Adipose tissue (tissue), 3 donors: Measurements from ENCODE around the gene CRTC3. TPM values are rescaled to one million over a fixed set of nuclear protein-coding genes. Genes with fewer than 3 reads are reported as not detected.

Experiments used
- H3K27ac ChIP-seq: one replicate; pipeline ENCODE4 v1.5.1; 2013; ENCODE audit warnings: low read depth, low read length
- WGBS, 3 donors: extraction: QIAGEN DNeasy Blood & Tissue Kit; methylation state at CpG; one replicate each; pipeline ENCODE4 v1.1.7; 2013; 5-methylcytosine and 5-hydroxymethylcytosine counted together
- polyA plus RNA-seq, 3 donors: library from polyadenylated mRNA; stranded (reverse); fragments of 200-250 nt; gene quantifications; one replicate each; pipeline ENCODE4 v1.2.3, GENCODE V29; 2013
- donor health status: healthy with polysubstance abuse.
- donor health status: Bipolar disorder and iron deficiency.
- donor health status: healthy.

The CRTC3 gene
- polyA plus RNA-seq, 3 donors = 6.4 to 24.0 (median 15.4) TPM

DNA sequence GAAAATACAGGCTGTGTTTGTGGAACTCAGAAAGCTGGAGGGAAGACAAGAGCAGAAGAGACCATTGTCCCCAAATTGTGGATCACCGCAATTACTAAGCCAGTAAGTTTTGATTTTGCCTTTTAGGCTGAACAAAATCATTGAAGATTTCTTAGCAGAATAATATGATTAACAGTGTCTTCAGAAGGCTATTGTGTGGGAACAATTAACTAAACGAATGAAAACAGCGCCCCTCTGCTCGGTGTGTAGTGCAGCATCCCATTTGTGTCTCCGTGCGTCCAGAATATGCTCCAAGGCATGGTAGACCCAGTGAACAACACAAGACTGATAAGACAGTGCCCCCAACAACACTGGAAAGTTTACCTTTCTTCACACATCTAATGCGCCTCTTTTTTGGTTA is 71.2 kb downstream of the CRTC3 start:
- H3K27ac ChIP-seq = no peak overlapping the region
- WGBS, 3 donors = 92 to 96% (median 93%) methylated on average over 7 of the region's 7 CpGs

DNA sequence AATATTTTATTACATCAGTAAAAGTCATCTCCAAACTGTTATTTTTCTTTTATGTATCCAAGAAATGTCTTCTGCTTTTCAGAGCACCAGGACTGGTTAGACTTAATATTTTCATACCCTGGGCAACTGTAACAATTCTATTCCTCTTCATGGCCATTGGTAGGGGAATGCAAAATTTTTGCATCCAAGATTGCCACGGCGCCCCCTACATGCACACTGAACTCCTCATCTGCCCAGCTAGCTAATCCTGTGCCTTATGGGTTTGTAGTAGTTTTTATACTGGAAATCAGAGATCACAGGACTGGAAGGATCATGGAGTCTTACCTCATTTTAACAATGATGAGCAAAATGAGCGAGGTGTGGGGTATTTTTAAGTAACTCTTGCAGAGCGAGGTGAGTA is 74.2 kb downstream of the CRTC3 start:
- H3K27ac ChIP-seq = no peak overlapping the region
- WGBS, 3 donors = 87 to 94% (median 92%) methylated on average over 4 of the region's 4 CpGs

DNA sequence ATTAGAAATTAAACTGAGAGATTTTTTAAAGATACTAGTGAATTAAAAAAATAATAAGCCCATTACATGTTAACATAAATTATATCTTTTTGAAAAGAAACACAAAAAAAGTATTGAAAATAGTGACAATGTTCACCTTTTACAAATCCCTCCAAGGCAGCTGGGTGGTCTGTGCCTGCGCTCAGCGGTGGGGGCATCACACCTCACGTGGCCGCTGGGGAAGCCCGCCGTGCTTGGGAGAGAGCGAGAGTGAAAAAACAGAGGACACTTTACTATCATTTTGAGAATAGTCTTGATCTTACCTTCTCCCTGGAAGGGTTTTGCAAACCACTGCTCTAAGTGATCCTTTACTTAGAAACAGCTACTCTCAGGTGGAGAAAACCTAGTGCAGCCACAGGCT is 76.9 kb downstream of the CRTC3 start:
- no peak overlapping the region for H3K27ac ChIP-seq
- WGBS, 3 donors = 92 to 98% (median 96%) methylated on average over 7 of the region's 7 CpGs

DNA sequence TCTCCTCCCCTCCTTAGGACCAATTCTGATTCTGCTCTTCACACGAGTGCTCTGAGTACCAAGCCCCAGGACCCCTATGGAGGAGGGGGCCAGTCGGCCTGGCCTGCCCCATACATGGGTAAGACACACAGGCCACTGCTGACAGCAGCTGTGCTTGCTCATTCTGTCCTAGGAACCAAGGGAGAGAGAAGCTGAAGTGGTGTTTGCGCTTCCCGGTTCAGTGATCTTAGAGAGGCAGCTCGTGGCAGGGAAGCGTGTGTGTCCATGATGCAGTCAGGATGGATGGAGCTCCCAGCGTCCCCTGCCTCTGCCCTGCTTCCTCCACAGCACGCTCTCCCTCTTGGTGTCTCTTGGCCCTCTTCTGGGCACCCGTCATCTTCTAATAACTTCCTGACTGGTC is 77.6 kb downstream of the CRTC3 start:
- no peak overlapping the region for H3K27ac ChIP-seq
- 80 to 87% (median 86%) methylated on average over 9 of the region's 9 CpGs for WGBS, 3 donors

GRCh38 chr15:90609242-90610180 is 79.8 kb downstream of the CRTC3 start:
- no peak overlapping the region for H3K27ac ChIP-seq
- 66 to 75% (median 74%) methylated on average over 5 of the region's 5 CpGs for whole genome bisulfite sequencing, 3 donors

DNA sequence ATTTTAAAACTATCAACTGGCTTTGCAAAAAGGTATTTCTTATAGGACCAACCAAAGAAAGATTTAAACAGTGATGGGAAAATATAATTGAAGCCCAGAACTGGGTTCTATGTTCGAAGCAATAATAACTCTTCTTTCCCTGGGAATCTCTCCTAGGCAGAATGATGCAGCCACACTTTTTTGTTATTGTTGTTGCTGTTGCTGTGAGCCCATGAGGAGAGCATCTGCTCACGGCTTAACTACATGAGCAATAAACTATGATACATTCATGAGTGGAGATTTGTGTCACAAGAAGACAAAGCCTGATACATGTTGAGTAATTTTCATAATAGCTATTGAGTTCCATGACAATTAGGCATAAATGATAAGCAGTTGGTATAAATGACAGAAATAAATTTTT is 80.5 kb downstream of the CRTC3 start:
- 79 to 83% (median 81%) methylated on average over 2 of the region's 2 CpGs for WGBS, 3 donors
- H3K27ac ChIP-seq = no peak overlapping the region

DNA sequence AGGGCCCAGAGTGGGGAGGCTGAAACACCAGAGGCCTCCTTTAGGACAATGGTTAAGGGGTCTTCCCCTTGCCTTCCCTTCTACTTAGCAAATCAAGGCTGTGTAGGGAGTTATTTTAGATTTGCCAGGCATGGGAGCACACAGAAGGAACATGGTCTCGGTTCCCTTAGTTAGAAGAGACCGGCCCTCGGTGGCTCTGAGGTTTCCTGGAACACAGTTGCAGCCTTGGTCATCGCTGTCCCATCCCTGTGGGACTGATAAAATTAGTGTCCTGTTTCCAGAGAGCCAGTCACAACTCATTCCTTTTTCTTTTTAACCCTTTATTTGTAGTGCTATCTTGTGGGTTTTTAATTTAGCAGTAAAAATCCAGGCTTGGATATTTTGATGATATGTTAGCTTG is 81.4 kb downstream of the CRTC3 start:
- WGBS, 3 donors = 70 to 90% (median 88%) methylated on average over 4 of the region's 4 CpGs
- H3K27ac ChIP-seq = no peak overlapping the region

GRCh38 chr15:90617171-90617570 is 87.4 kb downstream of the CRTC3 start:
- no peak overlapping the region for H3K27ac ChIP-seq

GRCh38 chr15:90617668-90618097 is 88.0 kb downstream of the CRTC3 start:
- 86 to 91% (median 87%) methylated on average over 7 of the region's 7 CpGs for WGBS, 3 donors
- H3K27ac ChIP-seq = no peak overlapping the region

More at GRCh38 chr15:90617171-90617570, 87.4 kb downstream of the CRTC3 start:
- 84 to 87% (median 86%) methylated on average over 5 of the region's 5 CpGs for WGBS, 3 donors

- 85 to 89% (median 89%) methylated on average over 4 of the region's 4 CpGs for WGBS, 3 donors
- H3K27ac ChIP-seq = no peak overlapping the region
Measured at GRCh38 chr15:90618330-90619125, 88.8 kb downstream of the CRTC3 start.

DNA sequence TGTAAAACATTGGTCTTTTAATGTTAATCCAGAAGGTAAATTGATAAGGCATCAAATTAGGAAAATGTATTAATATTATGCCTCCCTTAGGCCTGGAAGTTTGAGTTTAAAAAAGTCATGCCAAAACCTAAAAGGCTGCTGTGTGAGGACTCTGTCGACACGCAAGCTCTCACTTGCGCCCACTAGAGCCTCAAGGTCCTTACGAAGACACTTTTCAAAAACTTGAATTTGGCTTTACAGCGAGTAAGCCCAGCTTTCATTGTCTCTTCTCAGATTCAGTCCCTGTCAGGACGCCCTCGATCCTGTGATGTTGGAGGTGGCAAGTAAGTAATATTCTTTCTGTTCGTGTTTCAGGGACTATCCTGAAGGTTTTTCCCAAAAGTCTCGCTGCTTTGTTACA is 89.7 kb downstream of the CRTC3 start:
- 88 to 94% (median 91%) methylated on average over 9 of the region's 9 CpGs for WGBS, 3 donors
- H3K27ac ChIP-seq = no peak overlapping the region

GRCh38 chr15:90619939-90620338 is 90.2 kb downstream of the CRTC3 start:
- no peak overlapping the region for H3K27ac ChIP-seq
- 57 to 78% (median 75%) methylated on average over 5 of the region's 5 CpGs for WGBS, 3 donors

- H3K27ac ChIP-seq = no peak overlapping the region
- 58 to 73% (median 61%) methylated on average over 13 of the region's 13 CpGs for WGBS, 3 donors
Measured at GRCh38 chr15:90620379-90621067, 90.8 kb downstream of the CRTC3 start.

GRCh38 chr15:90623854-90624253 is 94.1 kb downstream of the CRTC3 start:
- H3K27ac ChIP-seq = no peak overlapping the region

DNA sequence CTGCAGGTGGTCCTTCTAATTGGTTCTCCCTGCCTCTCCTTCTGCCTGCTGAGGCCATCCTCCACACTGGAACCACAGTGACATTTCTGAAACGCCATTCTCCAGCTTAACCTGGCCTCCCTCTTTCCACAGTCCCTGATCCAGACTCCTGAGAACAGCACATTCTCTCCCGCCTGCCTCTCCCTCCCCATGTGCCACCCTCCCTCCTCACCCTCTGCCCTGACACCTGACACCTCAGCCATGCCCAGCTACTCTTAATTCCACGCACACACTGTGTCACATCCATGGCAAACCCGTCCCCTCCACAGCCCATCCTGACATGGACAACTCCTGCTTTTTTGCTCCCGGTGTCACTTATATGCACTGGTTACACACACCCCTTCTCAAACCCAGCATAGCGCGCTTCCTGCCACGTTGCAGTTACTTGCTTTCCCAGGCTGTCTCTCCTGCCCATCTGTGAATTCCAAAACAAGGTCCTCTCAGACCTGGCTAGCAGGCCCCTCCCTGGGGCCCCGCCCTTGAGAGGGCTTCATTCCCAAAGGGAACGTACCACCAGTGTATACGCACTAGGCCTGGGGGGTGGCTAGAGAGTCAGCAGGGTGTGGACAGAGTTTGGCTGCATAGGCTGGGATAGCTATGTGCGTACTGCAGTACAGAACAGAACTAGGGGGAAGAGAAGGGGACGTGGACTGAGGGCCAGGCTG is 94.7 kb downstream of the CRTC3 start:
- no peak overlapping the region for H3K27ac ChIP-seq
- 80 to 87% (median 84%) methylated on average over 13 of the region's 13 CpGs for WGBS, 3 donors

More at GRCh38 chr15:90623854-90624253, 94.1 kb downstream of the CRTC3 start:
- WGBS, 3 donors = 81 to 87% (median 81%) methylated on average over 6 of the region's 6 CpGs

DNA sequence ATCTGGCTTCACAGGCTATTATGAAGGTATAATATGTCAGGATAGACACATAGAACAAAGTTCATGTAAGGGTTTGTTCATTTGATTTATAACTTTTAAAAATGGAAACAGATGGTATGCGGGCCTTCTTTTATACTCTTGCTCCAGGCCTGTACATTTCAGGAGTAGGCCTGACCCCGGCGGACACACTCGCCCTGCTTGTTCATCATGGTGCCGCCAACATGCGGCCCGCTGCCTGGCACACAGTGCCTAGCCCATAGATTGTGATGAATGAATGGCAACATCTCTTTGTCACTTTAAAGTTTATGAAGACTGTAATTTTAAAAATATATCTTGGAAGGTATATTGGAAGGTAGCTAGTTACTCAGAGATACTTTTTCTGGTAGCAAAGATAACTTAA is 95.3 kb downstream of the CRTC3 start:
- 89 to 93% (median 89%) methylated on average over 7 of the region's 7 CpGs for WGBS, 3 donors
- H3K27ac ChIP-seq = no peak overlapping the region

- WGBS, 3 donors = 91 to 96% (median 96%) methylated on average over 12 of the region's 12 CpGs
Measured at GRCh38 chr15:90629217-90629616, 99.5 kb downstream of the CRTC3 start.

GRCh38 chr15:90633360-90633759 is 103.6 kb downstream of the CRTC3 start:
- H3K27ac ChIP-seq = no peak overlapping the region
- WGBS, 3 donors = 88 to 91% (median 88%) methylated on average over 3 of the region's 3 CpGs

More at GRCh38 chr15:90629217-90629616, 99.5 kb downstream of the CRTC3 start:
- no peak overlapping the region for H3K27ac ChIP-seq
